HG02623 (cell line): Measurements from ENCODE around the gene TGOLN2.
"Not testable (repeated sequence)": the region's sequence is repeated elsewhere in the genome, so short reads cannot be mapped to it uniquely, and the experiment has no call there.

Experiments used
- ATAC-seq: cut with Tn5 transposase; IDR thresholded peaks from one replicate; pipeline ENCODE4 v1.9.1; 2021; ENCODE audit warnings: moderate library complexity; ENCODE audit not compliant: unreplicated experiment

The TGOLN2 gene

GRCh38 chr2:85327822-85328617 is at the start of gene TGOLN2:
Gene TGOLN2 (minus strand): TSS chr2:85327989. CDS start chr2:85327962, 27 bp downstream.
- peak; percentile 83 for ATAC-seq

- ATAC-seq: no peak
These were observed 49.3 kb upstream of the TGOLN2 start for GRCh38 chr2:85377083-85377482.

GRCh38 chr2:85376291-85377065 is 48.7 kb upstream of the TGOLN2 start:
- no peak for ATAC-seq

GRCh38 chr2:85371045-85371444 is 43.3 kb upstream of the TGOLN2 start:
- ATAC-seq: no peak

GRCh38 chr2:85369500-85369899 is 41.7 kb upstream of the TGOLN2 start:
- no peak for ATAC-seq

GRCh38 chr2:85368921-85369320 is 41.1 kb upstream of the TGOLN2 start:
- no peak for ATAC-seq

- no peak for ATAC-seq
These were observed 39.4 kb upstream of the TGOLN2 start for GRCh38 chr2:85367180-85367579.

- ATAC-seq: not testable (repeated sequence)
These were observed 35.0 kb upstream of the TGOLN2 start for GRCh38 chr2:85362653-85363387.

GRCh38 chr2:85357736-85358135 is 29.9 kb upstream of the TGOLN2 start:
- no peak for ATAC-seq

GRCh38 chr2:85356186-85356585 is 28.4 kb upstream of the TGOLN2 start:
- no peak for ATAC-seq

GRCh38 chr2:85355521-85355920 is 27.7 kb upstream of the TGOLN2 start:
- ATAC-seq: no peak

GRCh38 chr2:85355073-85355410 is 27.3 kb upstream of the TGOLN2 start:
- ATAC-seq: peak; percentile 3

GRCh38 chr2:85354286-85355072 is 26.7 kb upstream of the TGOLN2 start, which contains the start of the genes ELMOD3 and RETSAT:
Gene ELMOD3 (plus strand): TSS chr2:85354769. CDS start chr2:85357199, 2,430 bp downstream.
Gene RETSAT (minus strand): TSS chr2:85354528. CDS start chr2:85354507, 21 bp downstream.
- peak; percentile 97 for ATAC-seq

GRCh38 chr2:85353876-85354285 is 26.1 kb upstream of the TGOLN2 start:
- no peak for ATAC-seq

- ATAC-seq: no peak
These were observed 19.8 kb upstream of the TGOLN2 start for GRCh38 chr2:85347599-85347998.

GRCh38 chr2:85344356-85344954 is 16.7 kb upstream of the TGOLN2 start:
- ATAC-seq: no peak

GRCh38 chr2:85343207-85343895 is 15.6 kb upstream of the TGOLN2 start:
- ATAC-seq: not testable (repeated sequence)

GRCh38 chr2:85342156-85342555 is 14.4 kb upstream of the TGOLN2 start:
- ATAC-seq: no peak

- no peak for ATAC-seq
These were observed 13.7 kb upstream of the TGOLN2 start for GRCh38 chr2:85341269-85342029.
